SK-N-MC (cell line): Measurements from ENCODE around the gene C1QL4.

Experiments
- EZH2 ChIP-seq: fragments of 200-600 bp; sonication (generic); IDR thresholded peaks from one replicate; pipeline ENCODE4 v1.6.1; 2017; ENCODE audit warnings: antibody characterized with exemption
- FOXP2 ChIP-seq: optimal IDR thresholded peaks from 2 replicates; pipeline ENCODE3; 2011; ENCODE audit warnings: mild to moderate bottlenecking, moderate library complexity; ENCODE audit not compliant: insufficient read depth; ENCODE audit errors: extremely low read length, control extremely low read depth

DNA sequence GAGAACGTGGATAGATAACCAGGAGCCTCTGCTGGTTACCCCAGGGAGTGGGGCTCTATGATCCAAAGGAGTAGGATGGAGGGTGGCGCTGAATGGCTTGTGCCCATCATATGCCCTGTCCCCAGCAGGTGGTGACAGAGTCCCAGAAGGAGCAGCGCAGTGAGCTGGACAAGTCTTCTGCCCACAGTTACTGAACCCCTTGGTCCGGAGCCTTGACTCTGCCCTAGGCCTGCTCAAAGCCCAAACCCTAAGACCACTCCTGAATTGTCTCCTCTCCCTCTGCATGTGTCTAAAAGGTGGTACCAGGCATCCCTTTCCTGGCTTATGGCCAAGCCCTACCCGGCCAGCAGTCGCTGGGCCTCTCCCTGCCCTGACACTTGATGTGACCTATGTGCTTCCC is 38.8 kb downstream of the C1QL4 start:
- TF ChIP-seq EZH2 (no peak), FOXP2 (no peak)
